ENCODE measurements around the gene ITGB2.

- TF ChIP-seq, protein P1, sequence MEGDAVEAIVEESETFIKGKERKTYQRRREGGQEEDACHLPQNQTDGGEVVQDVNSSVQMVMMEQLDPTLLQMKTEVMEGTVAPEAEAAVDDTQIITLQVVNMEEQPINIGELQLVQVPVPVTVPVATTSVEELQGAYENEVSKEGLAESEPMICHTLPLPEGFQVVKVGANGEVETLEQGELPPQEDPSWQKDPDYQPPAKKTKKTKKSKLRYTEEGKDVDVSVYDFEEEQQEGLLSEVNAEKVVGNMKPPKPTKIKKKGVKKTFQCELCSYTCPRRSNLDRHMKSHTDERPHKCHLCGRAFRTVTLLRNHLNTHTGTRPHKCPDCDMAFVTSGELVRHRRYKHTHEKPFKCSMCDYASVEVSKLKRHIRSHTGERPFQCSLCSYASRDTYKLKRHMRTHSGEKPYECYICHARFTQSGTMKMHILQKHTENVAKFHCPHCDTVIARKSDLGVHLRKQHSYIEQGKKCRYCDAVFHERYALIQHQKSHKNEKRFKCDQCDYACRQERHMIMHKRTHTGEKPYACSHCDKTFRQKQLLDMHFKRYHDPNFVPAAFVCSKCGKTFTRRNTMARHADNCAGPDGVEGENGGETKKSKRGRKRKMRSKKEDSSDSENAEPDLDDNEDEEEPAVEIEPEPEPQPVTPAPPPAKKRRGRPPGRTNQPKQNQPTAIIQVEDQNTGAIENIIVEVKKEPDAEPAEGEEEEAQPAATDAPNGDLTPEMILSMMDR (IDR thresholded peaks at IDR 0.05; ENCODE audit: low read depth, low read length, poor library complexity, severe bottlenecking), result no peak
- TF ChIP-seq EZH2phosphoT487 (IDR thresholded peaks at IDR 0.05; ENCODE audit: borderline replicate concordance, low read length), result no peak
These were observed 50.6 kb downstream of the ITGB2 start for GRCh38 chr21:44869781-44870747.

Measured in DOHH2 (cell line).